Retinal pigment epithelial cell (primary cell): ENCODE data around the gene IFNA16.
"Not testable (repeated sequence)": the region's sequence is repeated elsewhere in the genome, so short reads cannot be mapped to it uniquely, and the experiment has no call there.

Experiments
- DNase-seq: peaks from one replicate; pipeline ENCODE4 v3.0.0-alpha.2; 2010; ENCODE audit warnings: low read depth
- H3K4me3 ChIP-seq: 2 replicates; pipeline ENCODE4 v1.5.1; 2011; ENCODE audit warnings: mild to moderate bottlenecking, low read length, control low read depth, moderate library complexity
- CTCF ChIP-seq: conservative IDR thresholded peaks from 2 replicates; pipeline ENCODE4 v1.5.1; 2011; ENCODE audit warnings: low read depth, low read length, control low read depth, inconsistent platforms

Gene IFNA16

GRCh38 chr9:21210311-21210710 is 6.8 kb downstream of the IFNA16 start:
- no peak overlapping the region for H3K4me3 ChIP-seq
- no peak for DNase-seq
- TF ChIP-seq CTCF: no peak

- DNase-seq: not testable (repeated sequence)
Observed at GRCh38 chr9:21207043-21207442, 10.1 kb downstream of the IFNA16 start, which contains the start of gene IFNA10. IFNA10 (minus strand) TSS chr9:21207143; CDS start chr9:21207097, 46 bp downstream.

DNA sequence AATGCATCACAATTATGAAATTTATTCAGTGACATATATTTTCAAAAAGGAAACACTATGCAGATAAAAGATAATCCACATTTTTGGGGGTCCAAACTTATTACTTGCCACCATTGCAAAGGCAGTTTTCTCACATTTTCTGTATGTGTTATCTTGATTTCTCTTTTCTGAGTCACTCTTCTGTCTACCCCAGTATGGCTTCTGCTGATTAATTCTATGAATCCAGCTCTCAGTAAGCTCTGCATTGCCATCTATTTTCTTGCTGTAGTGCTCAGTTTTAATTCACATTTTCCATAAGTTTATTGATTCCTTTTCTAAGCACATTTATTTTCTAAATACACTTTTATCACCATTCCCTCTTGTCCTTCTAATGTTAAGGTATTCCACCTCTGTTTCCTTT is 11.9 kb downstream of the IFNA16 start:
- no peak for DNase-seq
- TF ChIP-seq CTCF: no peak

More at GRCh38 chr9:21207043-21207442, 10.1 kb downstream of the IFNA16 start, which contains the start of gene IFNA10:
- not testable (repeated sequence) for H3K4me3 ChIP-seq

DNA sequence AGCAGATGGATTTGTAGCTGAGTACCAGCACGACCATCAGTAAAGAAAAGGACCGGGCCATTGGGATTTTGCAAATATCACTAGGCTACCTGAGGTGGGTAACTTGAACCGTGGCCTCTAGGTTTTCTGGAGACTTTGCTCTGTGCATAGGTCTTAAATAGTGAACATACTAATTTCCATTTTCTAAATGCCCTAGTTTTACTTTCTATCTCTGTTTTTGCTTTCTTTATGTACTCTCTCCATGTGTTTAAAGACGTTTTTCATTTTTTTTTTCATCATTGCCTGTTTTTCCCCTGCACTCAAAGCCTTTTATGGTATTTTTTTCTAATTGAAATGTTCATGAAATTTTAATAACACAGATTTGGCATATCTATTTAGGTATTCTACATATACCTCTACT is 15.0 kb downstream of the IFNA16 start, which contains the start of gene IFNA7:
Gene IFNA7 (minus strand): TSS at position 101 of the 400 bp plus-strand sequence. CDS start 40 bp downstream, at position 61.
- not testable (repeated sequence) for H3K4me3 ChIP-seq, DNase-seq

More for the DNA sequence above, 11.9 kb downstream of the IFNA16 start:
- H3K4me3 ChIP-seq: no peak overlapping the region

GRCh38 chr9:21194867-21195776 is 22.0 kb downstream of the IFNA16 start:
- peak; percentile 66 for TF ChIP-seq CTCF
- not testable (repeated sequence) for DNase-seq, H3K4me3 ChIP-seq

DNA sequence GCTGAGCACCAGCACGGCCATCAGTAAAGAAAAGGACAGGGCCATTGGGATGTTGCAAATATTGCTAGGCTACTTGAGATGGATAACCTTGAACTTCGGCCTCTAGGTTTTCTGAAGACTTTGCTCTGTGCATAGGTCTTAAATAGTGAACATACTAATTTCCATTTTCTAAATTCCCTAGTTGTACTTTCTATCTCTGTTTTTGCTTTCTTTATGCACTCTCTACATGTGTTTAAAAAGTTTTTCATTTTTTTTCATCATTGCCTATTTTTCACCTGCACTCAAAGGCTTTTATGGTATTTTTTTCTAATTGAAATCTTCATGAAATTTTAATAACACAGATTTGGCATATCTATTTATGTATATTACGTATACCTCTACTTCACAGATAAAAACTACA is 29.6 kb downstream of the IFNA16 start, which contains the start of gene IFNA4:
Gene IFNA4 (minus strand): TSS at position 101 of the 400 bp plus-strand sequence. CDS start 56 bp downstream, at position 45.
- not testable (repeated sequence) for DNase-seq, H3K4me3 ChIP-seq

- DNase-seq, H3K4me3 ChIP-seq: not testable (repeated sequence)
- TF ChIP-seq CTCF: peak; percentile 67
Observed at GRCh38 chr9:21182810-21183736, 34.0 kb downstream of the IFNA16 start.

DNA sequence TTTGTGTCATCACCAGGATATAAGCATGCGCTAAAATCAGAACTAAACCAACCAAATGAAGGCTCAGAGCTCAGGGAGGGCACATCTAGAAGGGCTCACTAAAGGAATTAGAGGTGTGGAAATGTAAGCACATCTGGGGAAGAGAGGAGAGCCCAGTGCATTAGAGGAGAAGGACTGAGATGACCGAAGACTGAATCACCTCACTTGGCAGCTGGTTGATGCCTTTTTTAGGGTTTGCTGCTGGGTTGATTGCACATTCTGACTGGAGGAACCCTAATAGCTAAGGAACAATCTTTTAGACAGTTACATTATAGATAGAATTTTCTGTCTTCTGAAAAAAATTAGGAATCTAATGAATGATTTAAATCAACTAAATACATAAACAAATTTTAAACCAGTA is 42.4 kb downstream of the IFNA16 start:
- no peak overlapping the region for H3K4me3 ChIP-seq
- TF ChIP-seq CTCF: no peak
- no peak for DNase-seq
